ENCODE data around the gene DNTT. TPM values are rescaled to one million over a fixed set of nuclear protein-coding genes. Genes with fewer than 3 reads are reported as not detected.

DNTT gene
- total RNA-seq, 1 donor from 2014 or later: not detected

DNA sequence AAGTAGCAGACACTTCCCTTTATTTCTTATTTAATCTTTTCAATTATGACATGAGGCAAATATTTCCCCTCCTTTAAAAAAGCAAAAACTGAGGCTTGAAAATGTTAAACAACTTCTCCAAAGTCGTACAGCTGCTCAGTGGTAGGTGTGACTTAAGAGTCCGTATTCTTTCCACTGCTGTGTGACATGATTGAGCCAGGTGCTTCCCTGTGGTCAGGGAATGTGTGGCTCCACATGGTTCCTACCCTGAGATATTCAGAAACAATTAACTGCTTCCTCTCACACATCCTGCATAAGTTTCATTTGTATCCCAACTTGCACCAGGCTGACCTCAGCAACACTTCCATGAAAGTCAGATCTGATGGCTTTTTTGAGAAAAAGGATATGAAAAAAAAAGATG lies 41.0 kb downstream of the DNTT start:
- H3K4me1 Mint-ChIP-seq (ENCODE audit: unreplicated experiment): peaks cover 4% of the 10 kb centered on the region
- no peaks in the 10 kb centered on the region for H3K27me3 Mint-ChIP-seq (ENCODE audit: unreplicated experiment)
- H3K4me3 Mint-ChIP-seq (ENCODE audit: unreplicated experiment): no peak overlapping the region
- H3K9me3 Mint-ChIP-seq (ENCODE audit: unreplicated experiment): peaks cover 5% of the 10 kb centered on the region
- TF ChIP-seq, protein P1, sequence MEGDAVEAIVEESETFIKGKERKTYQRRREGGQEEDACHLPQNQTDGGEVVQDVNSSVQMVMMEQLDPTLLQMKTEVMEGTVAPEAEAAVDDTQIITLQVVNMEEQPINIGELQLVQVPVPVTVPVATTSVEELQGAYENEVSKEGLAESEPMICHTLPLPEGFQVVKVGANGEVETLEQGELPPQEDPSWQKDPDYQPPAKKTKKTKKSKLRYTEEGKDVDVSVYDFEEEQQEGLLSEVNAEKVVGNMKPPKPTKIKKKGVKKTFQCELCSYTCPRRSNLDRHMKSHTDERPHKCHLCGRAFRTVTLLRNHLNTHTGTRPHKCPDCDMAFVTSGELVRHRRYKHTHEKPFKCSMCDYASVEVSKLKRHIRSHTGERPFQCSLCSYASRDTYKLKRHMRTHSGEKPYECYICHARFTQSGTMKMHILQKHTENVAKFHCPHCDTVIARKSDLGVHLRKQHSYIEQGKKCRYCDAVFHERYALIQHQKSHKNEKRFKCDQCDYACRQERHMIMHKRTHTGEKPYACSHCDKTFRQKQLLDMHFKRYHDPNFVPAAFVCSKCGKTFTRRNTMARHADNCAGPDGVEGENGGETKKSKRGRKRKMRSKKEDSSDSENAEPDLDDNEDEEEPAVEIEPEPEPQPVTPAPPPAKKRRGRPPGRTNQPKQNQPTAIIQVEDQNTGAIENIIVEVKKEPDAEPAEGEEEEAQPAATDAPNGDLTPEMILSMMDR (IDR thresholded peaks at IDR 0.05; ENCODE audit: unreplicated experiment): no peak
- H3K27ac Mint-ChIP-seq (ENCODE audit: unreplicated experiment): no peak overlapping the region
- DNase-seq (ENCODE audit: low spot score): no peak
- H3K36me3 Mint-ChIP-seq (ENCODE audit: low read depth, unreplicated experiment): peaks cover 4% of the 10 kb centered on the region

DNA sequence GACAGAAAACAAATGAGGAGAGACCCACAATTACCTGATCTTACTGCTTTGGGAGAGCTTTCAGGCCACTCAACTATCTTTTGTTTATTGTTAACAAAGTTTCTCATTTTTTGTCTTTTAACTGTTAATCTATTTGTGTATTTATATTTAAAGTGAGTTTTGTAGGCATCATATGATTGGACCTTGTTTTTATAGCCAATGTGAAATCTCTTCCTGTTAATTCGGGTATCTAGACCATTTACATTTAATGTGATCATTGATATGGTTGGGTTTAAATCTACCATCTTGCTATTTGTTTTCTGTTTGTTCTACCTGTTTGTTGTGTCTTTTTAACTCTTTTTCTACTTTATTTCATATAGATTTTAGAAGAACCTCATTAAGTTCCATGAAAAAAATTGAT lies 42.1 kb downstream of the DNTT start:
- peaks cover 5% of the 10 kb centered on the region for H3K9me3 Mint-ChIP-seq (ENCODE audit: unreplicated experiment)
- TF ChIP-seq, protein P1 (IDR thresholded peaks at IDR 0.05; ENCODE audit: unreplicated experiment): no peak
- H3K4me1 Mint-ChIP-seq (ENCODE audit: unreplicated experiment): peaks cover 4% of the 10 kb centered on the region
- DNase-seq (ENCODE audit: low spot score): no peak
- no peaks in the 10 kb centered on the region for H3K27me3 Mint-ChIP-seq (ENCODE audit: unreplicated experiment)
- no peak overlapping the region for H3K27ac Mint-ChIP-seq (ENCODE audit: unreplicated experiment)
- peaks cover 4% of the 10 kb centered on the region for H3K36me3 Mint-ChIP-seq (ENCODE audit: low read depth, unreplicated experiment)
- no peak overlapping the region for H3K4me3 Mint-ChIP-seq (ENCODE audit: unreplicated experiment)

DNA sequence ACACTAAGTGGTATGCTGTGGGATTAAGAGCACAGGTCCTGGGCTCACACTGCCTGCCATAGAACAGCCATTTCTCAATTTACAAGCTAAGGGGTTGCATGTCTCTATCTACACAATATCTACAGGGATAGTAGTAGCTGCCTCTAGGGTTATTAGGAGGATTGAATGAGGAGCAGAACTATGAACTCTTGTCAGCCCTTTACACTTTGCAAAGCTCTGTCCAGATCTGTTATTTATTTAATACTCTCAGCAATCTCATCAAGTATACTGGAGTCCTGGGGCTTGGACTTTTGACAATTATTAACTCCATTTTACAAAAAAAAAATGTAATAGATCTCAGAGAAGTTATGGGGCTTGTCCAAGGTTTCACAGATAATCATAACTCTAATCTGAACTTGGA lies 47.8 kb downstream of the DNTT start:
- Mint-ChIP-seq H3K4me3 (ENCODE audit: unreplicated experiment) (no peak overlapping the region), H3K9me3 (ENCODE audit: unreplicated experiment) (no peaks in the 10 kb centered on the region)

DNA sequence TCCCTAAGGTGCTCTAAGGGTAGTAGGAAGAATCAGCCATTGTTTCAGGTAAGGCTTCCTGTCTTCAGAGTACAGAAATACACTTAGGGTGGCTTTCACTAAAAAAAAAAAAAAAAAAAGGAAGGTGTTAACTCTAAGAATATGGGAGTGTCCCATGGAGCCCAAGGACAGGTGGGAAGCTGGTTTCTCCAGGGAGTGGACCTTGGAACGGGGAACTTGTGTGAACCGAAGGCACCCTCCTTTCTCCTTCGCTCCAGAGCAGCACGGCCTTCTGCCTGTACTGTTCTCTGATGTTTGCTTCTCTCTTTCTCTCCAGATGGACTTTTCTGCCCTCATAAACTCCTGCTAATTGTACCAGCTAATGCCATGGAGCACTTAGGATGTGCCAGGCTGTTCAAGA lies 48.3 kb downstream of the DNTT start:
- TF ChIP-seq, protein P1 (IDR thresholded peaks at IDR 0.05; ENCODE audit: unreplicated experiment): no peak
- peaks cover 6% of the 10 kb centered on the region for H3K4me1 Mint-ChIP-seq (ENCODE audit: unreplicated experiment)
- no peaks in the 10 kb centered on the region for H3K36me3 Mint-ChIP-seq (ENCODE audit: low read depth, unreplicated experiment)
- no peak overlapping the region for H3K27ac Mint-ChIP-seq (ENCODE audit: unreplicated experiment)
- no peaks in the 10 kb centered on the region for H3K9me3 Mint-ChIP-seq (ENCODE audit: unreplicated experiment)
- no peak for DNase-seq (ENCODE audit: low spot score)
- no peak overlapping the region for H3K4me3 Mint-ChIP-seq (ENCODE audit: unreplicated experiment)
- H3K27me3 Mint-ChIP-seq (ENCODE audit: unreplicated experiment): peaks cover 4% of the 10 kb centered on the region

More for the DNA sequence above, 47.8 kb downstream of the DNTT start:
- no peak for DNase-seq (ENCODE audit: low spot score)
- TF ChIP-seq, protein P1 (IDR thresholded peaks at IDR 0.05; ENCODE audit: unreplicated experiment): no peak
- H3K36me3 Mint-ChIP-seq (ENCODE audit: low read depth, unreplicated experiment): no peaks in the 10 kb centered on the region
- peaks cover 6% of the 10 kb centered on the region for H3K4me1 Mint-ChIP-seq (ENCODE audit: unreplicated experiment)
- no peak overlapping the region for H3K27ac Mint-ChIP-seq (ENCODE audit: unreplicated experiment)
- H3K27me3 Mint-ChIP-seq (ENCODE audit: unreplicated experiment): peaks cover 4% of the 10 kb centered on the region

DNA sequence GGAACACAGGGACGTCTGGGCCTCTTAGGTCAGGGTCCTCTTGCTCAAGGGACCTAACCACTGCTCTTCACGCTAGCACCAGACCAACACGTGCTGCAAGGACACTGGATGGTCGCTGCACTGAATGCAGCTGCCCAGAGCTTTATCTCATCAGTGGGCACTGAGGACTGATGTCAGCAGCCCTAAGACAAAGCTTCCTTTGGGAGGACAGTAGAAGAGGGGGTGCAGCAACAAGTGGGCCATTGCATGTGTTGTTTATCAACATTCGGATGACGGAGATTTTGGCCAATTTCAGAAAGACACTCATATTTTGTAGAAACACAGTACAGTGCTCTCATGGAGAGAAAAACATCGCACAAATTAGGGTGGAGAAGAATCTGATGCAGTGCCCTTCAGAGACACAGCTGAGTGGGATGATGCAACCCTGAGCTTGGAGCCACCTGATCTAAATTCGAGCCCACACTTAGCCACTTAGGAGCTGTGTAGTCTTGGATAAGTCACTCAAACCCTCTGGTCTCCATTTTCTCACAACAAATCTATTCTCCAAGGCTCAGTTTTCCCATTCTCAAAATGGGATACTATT lies 52.9 kb downstream of the DNTT start:
- Mint-ChIP-seq H3K4me1 (ENCODE audit: unreplicated experiment) (peaks cover 6% of the 10 kb centered on the region), H3K4me3 (ENCODE audit: unreplicated experiment) (no peak overlapping the region), H3K36me3 (ENCODE audit: low read depth, unreplicated experiment) (no peaks in the 10 kb centered on the region), H3K27me3 (ENCODE audit: unreplicated experiment) (peaks cover 4% of the 10 kb centered on the region), H3K27ac (ENCODE audit: unreplicated experiment) (no peak overlapping the region), H3K9me3 (ENCODE audit: unreplicated experiment) (no peaks in the 10 kb centered on the region)
- TF ChIP-seq, protein P1 (IDR thresholded peaks at IDR 0.05; ENCODE audit: unreplicated experiment): no peak
- no peak for DNase-seq (ENCODE audit: low spot score)

Data from endothelial cell (in vitro differentiated cells).